ENCODE results near the gene SALL3. TPM values are rescaled to one million over a fixed set of nuclear protein-coding genes. Genes with fewer than 3 reads are reported as not detected.

SALL3 gene
- total RNA-seq = not detected

DNA sequence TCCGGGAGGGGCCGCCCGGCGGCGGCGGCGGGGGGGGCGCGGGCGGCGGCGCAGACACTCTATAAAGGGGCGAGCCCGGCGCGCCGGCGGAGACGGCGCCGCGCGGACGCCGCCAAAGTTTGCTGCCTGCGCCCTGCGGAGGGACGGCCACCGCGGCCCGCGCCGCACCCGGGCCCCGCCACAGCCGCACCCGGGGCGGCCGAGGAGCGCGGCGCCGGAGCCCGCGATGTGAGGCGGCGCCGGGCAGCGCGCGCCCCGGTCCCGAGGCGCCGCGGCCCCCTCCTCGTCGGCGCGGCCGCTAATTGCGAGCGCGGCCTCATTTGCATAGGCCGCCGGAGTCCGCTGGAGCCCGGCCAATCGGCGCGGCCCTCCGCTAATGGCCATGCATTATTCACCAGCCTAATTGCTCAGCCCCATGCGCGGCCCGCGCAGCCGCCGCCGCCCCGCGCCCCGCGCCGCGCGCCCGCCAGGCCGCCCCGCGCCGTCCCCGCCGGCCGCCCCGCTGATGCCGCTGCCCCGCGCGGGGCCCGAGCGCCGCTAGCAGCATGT is at the start of gene SALL3:
SALL3 (plus strand) TSS at position 89 of the 549 bp plus-strand sequence; CDS start at position 546, 457 bp downstream.
- no peak for TF ChIP-seq CTCF (IDR thresholded peaks at IDR 0.05; ENCODE audit: low read depth)

DNA sequence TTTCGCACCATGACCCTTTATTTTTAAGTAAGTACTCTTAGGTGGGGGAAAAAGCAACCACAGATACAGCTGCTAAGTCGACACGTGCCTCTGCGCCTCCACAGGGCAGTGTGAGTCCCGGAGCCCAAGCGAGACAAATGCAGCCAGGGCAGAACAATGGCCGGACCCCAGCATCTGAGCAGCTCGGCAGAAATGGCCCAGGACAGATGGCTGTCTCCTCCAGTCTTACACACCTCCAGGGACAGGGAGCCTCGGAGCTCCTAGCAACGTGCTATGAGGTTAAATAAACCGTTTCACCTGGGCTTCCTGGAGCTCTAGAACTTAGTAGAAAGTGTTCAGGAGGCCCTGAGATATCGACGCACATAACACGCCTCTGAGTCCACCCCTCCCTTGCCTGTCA is 47.3 kb upstream of the SALL3 start:
- TF ChIP-seq CTCF (IDR thresholded peaks at IDR 0.05; ENCODE audit: low read depth) = no peak

DNA sequence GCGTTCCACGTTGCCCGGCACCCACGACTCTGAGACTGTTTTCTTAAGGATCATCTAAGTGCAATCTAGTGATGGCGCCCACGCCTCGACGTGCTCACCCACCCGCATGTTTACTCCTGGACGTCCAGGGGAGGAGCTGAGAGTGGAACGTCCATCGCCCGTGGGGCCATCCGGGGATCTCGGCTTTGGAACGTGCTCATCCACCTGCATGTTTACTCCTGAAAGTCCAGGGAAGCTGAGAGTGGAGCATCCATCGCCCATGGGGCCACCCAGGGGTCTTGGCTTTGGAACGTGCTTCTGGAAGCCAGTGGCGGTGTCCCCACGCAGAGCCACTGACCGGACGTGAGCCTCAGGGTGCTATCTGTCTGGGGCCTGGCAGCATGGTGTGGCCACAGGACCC is 45.6 kb upstream of the SALL3 start:
- no peak for TF ChIP-seq CTCF (IDR thresholded peaks at IDR 0.05; ENCODE audit: low read depth)

- TF ChIP-seq CTCF (IDR thresholded peaks at IDR 0.05; ENCODE audit: low read depth) = no peak
Measured at GRCh38 chr18:78934551-78935225, 44.9 kb upstream of the SALL3 start.

- no peak for TF ChIP-seq CTCF (IDR thresholded peaks at IDR 0.05; ENCODE audit: low read depth)
Measured at GRCh38 chr18:78935406-78935805, 44.2 kb upstream of the SALL3 start.

GRCh38 chr18:78936251-78937005 is 43.2 kb upstream of the SALL3 start:
- TF ChIP-seq CTCF (IDR thresholded peaks at IDR 0.05; ENCODE audit: low read depth) = no peak

DNA sequence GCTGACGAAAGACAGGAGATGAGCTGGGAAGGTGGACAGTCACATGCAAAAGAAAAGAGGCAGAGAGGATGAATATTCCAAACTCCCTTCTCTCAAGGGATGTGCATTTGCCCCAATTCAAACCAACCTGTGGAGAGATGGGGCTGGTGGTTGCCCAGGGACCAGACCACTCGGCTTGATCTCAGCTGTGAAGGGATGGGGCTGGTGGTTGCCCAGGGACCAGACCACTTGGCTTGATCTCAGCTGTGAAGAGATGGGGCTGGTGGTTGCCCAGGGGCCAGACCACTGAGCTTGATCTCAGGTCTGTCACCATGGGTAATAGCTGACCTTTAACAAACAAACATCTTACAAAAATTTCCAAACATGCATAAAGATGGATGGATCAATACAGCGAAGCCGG is 42.5 kb upstream of the SALL3 start:
- TF ChIP-seq CTCF (IDR thresholded peaks at IDR 0.05; ENCODE audit: low read depth) = no peak
